GM20000 (cell line): ENCODE measurements around the gene MIR17HG.

Experiments
- DNase-seq: peaks from one replicate; pipeline ENCODE4 v3.0.0; 2012; ENCODE audit warnings: low spot score
- TF ChIP-seq, protein P1 (sequence below): IDR thresholded peaks from 2 replicates; pipeline ENCODE4 v1.5.1; 2012; ENCODE audit warnings: mild to moderate bottlenecking, control low read depth; ENCODE audit errors: extremely low read depth, missing control alignments

Gene MIR17HG

DNA sequence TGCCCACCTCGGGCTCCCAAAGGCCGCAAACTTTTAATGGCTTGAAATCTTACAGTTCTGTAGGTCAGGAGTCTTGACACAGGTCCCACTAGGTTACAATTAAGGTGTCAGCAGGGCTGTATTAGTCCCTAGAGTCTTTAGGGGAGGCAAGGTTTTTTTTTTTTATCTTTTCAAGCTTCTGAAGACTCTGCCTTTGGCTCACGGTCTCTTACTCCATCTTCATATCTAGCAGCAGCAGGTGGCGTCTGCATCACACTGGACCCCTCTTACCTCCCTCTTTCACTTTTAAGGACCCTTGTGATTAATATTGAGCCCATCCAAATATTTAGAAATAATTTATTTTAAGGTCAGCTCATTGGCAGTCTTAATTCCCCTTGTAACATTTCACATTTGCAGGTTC is 11.6 kb downstream of the MIR17HG start:
- TF ChIP-seq, protein P1, sequence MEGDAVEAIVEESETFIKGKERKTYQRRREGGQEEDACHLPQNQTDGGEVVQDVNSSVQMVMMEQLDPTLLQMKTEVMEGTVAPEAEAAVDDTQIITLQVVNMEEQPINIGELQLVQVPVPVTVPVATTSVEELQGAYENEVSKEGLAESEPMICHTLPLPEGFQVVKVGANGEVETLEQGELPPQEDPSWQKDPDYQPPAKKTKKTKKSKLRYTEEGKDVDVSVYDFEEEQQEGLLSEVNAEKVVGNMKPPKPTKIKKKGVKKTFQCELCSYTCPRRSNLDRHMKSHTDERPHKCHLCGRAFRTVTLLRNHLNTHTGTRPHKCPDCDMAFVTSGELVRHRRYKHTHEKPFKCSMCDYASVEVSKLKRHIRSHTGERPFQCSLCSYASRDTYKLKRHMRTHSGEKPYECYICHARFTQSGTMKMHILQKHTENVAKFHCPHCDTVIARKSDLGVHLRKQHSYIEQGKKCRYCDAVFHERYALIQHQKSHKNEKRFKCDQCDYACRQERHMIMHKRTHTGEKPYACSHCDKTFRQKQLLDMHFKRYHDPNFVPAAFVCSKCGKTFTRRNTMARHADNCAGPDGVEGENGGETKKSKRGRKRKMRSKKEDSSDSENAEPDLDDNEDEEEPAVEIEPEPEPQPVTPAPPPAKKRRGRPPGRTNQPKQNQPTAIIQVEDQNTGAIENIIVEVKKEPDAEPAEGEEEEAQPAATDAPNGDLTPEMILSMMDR: no peak
- no peak for DNase-seq

DNA sequence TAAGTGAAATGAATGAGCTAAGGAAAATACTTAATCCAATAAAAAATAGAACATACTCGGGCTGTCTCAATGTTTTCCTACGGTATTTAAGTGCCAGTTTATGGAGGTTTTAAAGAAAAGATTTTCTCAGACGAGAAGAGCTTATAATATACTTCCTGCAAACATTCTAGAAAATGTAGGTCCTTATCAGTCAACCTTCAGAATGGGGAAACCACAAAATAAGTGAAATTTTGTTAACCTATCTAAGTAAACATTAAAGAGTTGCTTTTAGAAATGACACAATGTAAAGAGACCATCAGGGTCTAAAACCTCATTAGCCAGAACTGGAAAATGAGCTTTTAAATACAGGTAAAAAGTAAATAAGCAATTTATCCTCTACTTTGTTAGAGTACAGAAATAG is 12.1 kb downstream of the MIR17HG start:
- no peak for DNase-seq
- TF ChIP-seq, protein P1: no peak

DNA sequence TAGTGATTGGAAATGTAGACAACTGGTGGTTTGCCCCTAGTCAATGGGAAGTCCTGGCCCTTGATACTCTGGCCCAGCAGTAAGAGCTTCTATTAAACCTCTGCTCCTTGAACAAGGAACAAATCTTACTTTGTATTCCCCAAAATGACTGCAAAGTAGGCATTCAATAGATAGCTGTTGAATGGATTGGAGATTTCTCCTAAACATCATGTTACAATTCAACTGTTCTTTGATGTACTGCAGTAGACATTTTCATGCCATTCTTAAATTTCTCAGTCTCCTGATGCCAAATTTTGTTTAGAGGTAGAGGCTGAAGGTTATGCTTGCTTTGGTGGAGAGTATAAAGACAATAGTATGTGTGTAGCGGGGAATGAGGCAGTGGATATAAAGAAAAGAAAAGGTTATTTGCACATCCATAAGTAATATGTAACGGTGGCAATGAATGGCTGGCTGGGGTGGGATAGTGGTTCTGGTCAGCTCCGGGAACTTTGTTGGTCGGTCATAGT is 12.8 kb downstream of the MIR17HG start:
- no peak for DNase-seq
- TF ChIP-seq, protein P1: no peak

DNA sequence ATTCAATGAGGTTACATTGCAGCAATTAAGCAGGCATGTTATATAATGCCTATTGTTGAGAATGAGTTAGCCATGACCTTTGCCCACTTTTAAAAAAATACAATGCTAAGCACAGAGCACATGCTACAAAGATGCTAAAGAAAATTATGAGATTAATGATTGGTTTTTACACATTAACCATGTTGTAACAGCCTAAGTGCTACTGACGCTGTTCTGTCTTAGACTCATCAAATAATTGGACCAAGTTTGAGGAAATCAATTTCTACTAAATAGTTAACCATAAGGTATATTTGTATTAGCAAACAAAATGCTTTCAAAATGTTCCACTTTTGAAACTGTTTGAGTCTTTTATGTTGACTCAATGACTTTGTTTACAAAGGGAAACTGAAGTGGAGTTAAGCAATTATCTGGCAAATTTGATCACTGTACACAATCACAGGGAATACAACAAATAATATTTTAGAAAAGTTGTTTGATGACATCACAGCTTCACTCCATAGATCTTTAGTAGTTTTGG is 14.3 kb downstream of the MIR17HG start:
- TF ChIP-seq, protein P1: no peak
- DNase-seq: no peak

DNA sequence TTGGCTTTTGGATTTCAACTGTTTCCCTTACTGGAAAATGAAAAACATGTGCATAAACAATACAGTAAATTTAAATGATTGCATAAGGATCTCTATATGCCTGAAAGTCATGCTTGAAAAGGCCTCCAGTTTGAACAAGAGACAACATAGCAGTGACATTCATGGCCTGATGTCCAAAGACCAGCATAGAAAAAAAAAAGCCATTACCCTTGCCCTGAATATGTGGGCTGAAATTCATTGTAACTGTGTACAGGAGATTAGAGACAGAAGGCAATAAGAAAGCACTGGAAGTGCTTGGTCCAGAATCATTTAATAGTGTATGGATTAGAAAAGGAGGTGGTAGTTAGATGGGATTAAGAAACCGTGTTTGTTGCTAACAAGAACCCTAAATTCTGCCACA is 15.4 kb downstream of the MIR17HG start:
- TF ChIP-seq, protein P1: no peak
- no peak for DNase-seq

DNA sequence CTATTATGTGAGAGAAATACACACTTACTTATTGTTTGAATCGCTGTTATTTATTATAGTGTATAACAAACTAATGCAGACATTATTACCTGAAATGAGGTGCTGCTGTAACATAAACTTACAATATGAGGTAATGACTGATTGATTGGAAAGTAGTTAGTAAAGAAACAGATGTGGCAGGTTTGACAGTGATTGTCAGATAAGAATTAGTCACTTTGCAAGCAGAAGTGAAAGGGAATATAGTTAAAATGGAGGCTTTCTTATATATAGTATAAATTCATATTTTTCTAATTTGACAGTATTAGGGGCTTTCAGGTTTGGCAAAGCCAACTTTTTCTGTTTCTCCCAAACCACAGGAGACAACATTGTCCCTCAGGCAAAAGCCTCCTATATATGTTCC is 20.6 kb downstream of the MIR17HG start:
- TF ChIP-seq, protein P1: no peak

DNA sequence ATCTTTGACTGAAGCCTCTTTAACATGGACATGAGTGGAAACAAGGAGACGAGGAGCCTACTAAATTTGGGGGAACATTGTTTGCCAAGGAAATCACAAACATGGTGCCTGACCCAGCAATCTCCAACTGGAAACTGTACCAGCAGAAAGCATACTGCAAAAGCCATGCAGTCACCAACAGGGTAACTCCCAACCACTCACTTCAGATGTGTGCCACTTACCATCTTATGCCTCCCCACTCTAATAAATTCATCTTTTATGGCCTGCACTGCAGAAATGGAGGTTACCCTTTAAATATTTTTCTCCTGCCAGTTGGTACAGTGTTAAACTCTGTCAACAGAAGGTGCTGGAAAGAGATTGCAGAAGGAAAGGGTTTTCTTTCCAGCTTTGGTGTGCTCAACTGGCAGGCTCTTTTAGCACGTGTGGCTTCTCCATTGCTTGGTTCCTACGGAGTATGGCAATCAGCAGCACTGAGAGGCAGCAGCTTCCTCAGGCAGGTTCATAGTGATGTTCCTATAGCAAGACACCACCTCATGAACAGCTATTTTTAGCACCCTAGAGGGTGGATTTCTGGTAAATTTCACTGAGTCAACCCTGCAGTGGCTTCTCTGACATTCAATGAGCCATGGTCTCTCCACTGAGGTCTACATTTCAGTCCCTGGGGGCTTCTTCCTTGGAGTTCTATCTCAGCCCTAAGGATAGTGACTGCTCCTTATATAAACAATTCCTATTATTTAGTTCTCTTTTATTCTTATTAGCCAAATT is 21.4 kb downstream of the MIR17HG start:
- TF ChIP-seq, protein P1: no peak
- DNase-seq: no peak

More for the DNA sequence above, 20.6 kb downstream of the MIR17HG start:
- no peak for DNase-seq
